Activated CD8-positive, alpha-beta memory T cell treated with anti-CD3 and anti-CD28 coated beads for 24 hours (primary cell): Measurements from ENCODE around the gene NEB.
"Not testable (repeated sequence)": the region's sequence is repeated elsewhere in the genome, so short reads cannot be mapped to it uniquely, and the experiment has no call there.

ENCODE experiments used
- DNase-seq: peaks from one replicate; pipeline ENCODE4 v3.0.0-alpha.2; 2020

Gene NEB

DNA sequence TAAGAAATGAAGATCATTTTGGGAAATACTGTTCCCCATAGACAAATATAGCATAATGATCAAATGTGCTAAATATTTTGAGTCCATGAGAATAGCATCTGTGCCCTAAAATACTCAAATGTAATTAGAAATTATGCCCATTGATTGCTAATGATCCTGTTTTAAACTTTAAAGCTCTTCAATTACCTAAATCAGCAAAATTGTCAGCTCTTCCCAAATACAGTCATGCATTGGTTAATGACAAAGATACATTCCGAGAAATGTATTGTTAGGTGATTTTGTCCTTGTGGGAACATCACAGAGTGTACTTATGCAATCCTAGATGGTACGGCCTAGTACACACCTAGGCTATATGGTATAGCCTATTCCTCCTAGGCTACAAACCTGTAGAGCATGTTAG is 89.7 kb downstream of the NEB start:
- no peak for DNase-seq

DNA sequence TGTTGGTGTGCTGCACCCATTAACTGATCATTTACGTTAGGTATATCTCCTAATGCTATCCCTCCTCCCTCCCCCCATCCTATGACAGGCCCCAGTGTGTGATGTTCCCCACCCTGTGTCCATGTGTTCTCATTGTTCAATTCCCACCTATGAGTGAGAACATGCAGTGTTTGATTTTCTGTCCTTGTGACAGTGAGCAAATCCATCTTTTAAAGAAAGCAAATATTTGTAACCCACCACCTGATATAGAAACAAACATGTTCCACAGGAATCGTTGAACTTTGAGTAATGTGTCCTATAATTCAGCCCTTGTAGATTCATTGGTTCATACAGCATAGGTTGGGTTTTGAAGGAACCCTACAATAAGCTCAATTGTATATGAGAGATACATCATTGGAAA is 92.4 kb downstream of the NEB start:
- not testable (repeated sequence) for DNase-seq

- DNase-seq, result no peak
Measured at GRCh38 chr2:151640087-151640486, 94.2 kb downstream of the NEB start.

- DNase-seq, result no peak
Measured at GRCh38 chr2:151638990-151639389, 95.3 kb downstream of the NEB start.

DNA sequence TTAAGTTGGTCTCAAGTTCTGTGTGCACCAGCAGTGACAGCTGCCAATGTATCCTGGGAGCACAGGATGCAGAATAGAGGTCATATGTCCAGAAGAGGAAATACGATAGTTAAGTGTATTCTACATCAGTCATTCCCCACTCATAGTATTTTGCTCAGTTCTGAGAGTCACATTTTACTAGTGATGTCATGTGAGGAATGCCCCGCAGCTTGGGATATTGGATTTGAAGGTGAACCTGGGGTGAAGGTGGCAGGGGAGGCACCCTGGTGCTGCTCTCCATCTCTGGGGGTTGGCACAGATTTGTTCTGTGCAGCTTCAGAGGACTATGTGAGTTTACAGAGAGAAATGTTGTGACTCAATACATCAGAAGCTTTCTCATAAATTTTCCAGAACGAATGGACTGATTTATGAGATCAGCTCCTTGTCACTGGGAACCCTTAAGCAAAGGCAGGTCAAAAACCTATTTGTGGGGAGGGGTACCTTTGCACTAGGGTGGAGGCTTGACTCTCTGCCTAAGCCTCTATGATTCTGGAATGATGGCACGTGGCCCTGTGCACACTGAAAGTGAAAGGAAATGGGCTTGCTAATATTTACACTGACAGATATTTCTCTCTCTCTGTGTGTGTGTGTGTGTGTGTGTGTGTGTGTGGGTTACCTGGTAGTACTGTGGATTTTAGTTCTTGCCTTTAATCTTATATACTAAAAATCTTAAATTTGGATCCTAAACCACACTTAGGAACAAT is 95.9 kb downstream of the NEB start:
- DNase-seq, result peak; percentile 62

DNA sequence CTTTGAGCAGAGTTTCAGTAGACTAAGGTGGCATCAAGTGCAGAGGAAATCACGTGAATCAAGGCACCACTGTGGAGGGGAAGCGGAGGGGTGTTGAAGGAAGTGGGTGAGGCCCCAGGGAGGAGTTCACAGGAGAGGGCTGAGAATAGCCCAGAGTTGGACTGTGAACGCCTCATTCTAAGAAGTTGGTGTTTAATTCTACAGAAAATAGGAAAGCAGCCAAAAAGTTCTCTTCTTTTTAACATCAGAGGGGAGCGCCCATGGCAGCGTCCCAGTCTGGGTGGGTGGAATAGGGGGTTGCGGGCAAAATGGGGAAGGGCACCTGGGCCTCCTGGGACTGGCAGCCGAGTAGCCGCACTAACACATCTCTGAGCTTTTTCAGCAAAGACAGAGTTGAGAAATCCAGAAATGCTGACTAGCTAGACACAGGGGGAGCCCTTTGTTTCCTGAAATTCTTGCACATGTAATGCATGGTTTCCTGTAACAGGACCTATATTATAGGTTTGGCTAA is 97.0 kb downstream of the NEB start:
- DNase-seq, result peak; percentile 72

DNA sequence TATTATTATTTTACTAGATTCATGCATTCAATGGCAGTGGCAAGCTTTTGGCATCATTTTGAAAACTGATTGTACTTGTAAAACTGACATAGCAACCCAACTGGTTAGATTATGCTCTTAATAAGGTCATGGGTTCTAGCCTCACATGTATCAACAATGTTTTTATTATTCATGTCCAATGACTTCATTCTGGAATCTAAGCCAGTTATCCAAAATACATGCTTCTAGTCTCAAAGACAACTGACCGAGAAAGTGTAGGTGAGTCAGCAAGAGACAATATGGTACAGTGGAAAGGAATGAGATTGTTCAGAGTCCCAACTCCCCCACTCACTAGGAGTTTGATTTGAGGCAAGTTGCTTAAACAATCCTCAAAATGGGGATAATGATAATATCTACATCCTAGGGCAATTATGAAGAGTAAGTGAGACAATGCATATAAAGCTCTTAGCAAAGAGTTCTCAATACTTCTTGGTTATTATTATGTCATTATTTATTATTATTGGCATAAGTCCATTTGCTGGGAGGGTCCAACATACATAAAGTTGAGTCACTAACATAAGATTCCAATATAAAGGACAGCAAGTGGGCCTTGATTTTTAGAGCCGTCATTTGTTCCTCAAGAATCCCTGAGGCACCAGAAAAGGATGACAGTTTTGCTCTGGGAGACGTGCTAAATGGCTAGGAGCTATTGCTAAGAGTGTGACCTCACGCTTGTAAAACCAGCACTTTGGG is 99.4 kb downstream of the NEB start:
- no peak for DNase-seq

- DNase-seq, result no peak
Measured at GRCh38 chr2:151632993-151633565, 101.2 kb downstream of the NEB start.

DNA sequence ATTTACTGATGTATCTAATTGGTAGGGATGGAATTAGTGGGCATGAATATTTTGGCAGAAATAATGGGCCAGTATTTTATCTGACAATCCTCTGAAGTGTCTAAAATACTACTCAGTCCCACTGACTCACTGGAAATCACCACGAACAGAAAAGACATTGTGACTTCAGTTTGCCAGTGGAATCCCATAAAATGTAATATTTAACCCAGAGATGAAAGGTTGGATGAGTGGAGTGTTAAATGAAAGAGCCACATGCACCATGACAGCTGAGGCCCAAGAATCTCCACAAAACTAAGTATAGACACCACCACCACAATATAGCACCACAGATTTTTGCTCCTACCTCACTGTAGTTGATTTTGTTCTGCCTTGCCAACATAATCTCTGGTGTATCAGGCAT is 103.9 kb downstream of the NEB start:
- no peak for DNase-seq

DNA sequence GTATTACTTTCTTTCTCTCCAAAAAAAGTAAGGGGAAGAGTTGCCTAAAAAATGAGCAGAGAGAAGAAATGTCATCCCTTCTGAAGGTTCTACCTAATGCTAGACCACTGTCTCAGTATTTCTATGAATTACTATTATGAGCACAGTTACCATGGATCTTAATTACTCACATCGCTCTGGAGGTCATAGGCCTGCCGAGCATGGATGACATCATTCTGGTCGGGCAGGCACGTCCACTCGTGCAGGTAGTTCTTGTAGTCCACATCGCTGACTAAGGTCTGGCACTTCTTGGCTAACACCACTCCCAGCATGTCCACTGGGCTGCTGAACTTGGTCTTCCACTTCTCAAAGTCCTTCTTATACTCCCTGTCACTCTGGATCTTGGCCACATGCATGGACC is 106.9 kb downstream of the NEB start:
- DNase-seq, result no peak

DNA sequence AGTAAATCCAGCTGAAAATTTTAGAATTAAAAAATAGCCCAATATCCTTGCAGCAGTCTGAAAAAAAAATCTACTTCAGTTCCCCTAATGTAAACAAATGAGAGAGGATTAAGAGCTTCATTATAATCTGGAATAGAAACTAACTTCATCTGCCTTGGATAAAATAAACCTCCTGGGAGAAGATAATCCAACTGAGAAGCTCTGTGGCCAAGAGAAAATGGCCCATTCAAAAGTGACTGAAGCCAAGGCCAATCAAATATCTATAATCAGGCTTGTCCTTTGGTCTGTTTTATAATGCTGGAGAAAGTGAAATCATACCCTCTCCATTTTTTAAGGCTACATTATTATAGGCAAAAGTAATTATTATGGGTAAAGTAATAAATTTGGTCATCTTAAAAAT is 110.0 kb downstream of the NEB start:
- DNase-seq, result no peak

DNA sequence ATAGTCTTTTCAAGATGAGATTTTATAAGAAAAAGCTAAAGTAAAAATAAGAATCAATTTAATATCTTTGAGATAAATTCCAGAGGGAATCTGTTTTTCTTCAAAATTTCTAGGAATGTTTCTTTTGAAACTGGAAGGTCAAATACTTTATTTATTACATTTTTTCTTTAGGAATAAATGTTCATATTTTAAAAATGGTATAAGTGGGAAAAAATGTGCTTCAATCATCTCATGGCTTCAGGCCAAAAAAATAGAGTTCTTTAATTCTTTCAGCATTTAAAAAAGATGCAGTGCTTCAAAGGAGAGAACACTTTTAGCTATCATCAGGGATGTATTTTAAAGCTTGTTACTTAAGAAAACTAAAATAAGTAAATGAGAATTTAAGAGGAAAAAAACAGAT is 110.6 kb downstream of the NEB start:
- DNase-seq, result no peak

DNA sequence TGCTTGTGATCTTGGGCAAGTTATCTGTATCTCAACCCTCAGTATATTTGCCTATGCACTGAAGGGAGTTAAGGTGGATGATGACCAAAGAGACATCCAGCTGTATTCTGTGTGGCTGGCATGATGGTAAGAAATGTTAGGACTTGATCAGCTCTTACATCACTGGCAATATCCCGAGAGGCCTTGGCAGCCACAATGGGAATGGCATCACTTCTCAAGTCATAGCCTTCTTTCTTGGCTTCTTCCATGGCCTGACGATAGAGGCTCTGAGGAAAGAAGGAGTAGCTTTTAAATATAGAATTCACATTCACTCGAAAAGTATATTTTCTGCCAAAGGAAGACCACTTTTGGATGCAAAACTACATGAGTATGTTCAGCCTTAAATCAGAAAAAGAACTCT is 113.5 kb downstream of the NEB start:
- DNase-seq, result no peak

DNA sequence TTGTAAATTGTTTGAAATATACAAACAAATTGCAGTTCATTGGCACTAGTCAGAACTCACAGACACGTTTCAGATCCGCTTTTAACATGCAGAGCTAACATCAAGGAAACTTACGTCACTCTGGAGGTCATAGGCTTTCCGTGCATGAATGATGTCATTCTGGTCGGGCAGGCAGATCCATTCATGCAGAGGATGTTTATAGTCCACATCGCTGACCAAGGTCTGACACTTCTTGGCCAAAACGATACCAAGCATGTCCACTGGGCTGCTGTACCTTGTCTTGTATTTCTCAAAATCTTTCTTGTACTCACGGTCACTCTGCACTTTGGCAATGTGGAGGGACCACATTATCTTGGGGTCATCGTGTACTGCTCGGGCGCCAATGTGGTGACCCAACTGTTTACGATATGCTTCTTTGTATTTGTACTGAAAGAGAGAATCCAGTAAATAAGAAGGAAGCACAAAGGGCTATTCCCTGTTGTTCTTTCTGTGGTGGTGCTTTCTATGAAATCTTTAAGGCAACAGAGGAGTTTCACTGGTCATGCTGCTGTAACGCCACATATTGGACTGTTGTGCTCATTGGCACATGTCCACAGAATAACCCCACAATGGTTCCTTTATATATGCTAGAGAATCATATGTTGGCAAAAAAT is 114.8 kb downstream of the NEB start:
- DNase-seq, result no peak

GRCh38 chr2:151616760-151617339 is 117.4 kb downstream of the NEB start:
- no peak for DNase-seq

DNA sequence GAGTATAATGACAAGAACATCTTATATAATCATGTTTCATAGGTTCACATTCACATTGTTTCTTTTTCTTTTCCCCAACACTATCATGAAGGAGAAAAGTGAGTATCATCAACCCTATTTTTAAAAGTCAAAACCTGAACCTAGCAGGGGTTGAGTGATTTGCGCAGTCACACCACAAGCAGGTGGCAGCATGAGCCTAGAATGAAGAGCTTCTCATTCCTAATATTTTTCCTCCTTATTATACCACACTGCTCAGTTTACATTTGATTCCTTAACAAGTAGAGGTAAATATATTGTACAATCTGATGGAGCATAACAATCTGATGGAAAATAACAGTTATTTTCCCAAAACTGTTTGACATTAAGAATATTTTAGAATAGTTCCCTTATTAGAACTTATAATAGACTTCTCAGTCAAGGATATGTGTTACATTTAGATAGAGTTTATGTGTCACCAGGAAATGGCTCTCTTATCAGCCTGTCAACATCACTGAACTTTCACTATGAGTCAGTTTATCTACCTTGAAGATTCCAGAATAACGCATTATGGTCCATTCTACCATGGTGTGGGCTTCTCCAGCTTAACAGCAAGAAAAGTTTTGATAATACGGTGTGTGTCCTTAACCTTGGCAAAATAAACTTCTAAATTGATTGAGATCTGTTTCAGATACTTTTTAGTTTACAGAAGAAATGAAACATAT is 119.5 kb downstream of the NEB start:
- DNase-seq, result no peak

GRCh38 chr2:151614159-151614558 is 120.1 kb downstream of the NEB start:
- DNase-seq, result no peak

DNA sequence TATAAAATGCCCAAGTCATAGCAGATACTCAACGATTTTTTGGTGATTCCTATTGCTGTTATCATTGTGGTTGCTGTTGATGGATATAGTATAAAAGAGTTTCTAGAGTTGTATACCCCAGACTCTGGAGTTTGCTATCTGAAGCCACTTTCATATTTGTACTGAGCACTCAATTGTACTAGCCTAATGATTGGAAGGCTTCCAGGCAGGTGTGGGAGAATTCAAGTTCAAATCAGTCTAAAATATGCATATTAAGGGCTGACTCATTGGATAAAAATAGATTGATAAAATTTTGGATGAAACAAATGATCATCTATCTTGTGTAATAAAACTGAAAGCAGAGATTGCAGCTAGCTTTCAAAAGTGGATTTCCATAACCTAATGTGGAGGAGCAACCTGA is 122.9 kb downstream of the NEB start:
- no peak for DNase-seq

DNA sequence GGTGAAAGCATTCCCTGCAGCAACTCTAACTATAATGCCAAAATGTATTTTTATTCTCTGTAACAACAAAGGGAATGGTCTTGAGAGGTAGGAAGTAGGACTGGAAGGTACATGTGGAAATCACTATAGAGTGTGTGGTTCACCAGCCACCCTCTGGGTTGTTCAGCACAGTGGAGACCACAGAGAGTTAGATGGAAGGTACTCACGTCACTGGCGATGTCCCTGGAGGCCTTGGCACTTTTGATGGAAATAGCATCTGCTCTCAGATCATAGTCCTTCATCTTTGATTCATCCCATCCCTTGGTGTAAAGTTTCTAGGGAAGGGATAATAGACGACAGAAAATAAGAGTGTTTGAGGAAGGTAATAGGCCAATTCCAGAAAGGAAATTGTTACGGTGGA is 124.0 kb downstream of the NEB start:
- no peak for DNase-seq

DNA sequence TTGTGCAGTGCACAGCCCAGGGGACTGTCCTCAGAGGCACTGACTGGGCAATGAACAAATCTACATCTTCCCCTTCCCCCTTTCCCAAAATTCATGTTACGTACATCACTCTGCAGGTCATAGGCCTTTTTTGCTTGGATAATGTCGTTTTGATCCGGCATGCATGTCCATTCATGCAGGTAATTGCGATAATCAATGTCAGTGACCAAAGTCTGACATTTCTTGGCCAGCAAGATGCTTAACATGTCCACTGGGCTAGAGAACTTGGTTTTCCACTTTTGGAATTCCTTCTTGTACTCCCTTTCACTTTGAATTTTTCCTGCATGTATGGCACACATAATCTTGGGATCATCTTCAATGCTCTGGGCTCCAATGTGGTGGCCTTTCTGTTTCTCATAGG is 124.6 kb downstream of the NEB start:
- no peak for DNase-seq

DNA sequence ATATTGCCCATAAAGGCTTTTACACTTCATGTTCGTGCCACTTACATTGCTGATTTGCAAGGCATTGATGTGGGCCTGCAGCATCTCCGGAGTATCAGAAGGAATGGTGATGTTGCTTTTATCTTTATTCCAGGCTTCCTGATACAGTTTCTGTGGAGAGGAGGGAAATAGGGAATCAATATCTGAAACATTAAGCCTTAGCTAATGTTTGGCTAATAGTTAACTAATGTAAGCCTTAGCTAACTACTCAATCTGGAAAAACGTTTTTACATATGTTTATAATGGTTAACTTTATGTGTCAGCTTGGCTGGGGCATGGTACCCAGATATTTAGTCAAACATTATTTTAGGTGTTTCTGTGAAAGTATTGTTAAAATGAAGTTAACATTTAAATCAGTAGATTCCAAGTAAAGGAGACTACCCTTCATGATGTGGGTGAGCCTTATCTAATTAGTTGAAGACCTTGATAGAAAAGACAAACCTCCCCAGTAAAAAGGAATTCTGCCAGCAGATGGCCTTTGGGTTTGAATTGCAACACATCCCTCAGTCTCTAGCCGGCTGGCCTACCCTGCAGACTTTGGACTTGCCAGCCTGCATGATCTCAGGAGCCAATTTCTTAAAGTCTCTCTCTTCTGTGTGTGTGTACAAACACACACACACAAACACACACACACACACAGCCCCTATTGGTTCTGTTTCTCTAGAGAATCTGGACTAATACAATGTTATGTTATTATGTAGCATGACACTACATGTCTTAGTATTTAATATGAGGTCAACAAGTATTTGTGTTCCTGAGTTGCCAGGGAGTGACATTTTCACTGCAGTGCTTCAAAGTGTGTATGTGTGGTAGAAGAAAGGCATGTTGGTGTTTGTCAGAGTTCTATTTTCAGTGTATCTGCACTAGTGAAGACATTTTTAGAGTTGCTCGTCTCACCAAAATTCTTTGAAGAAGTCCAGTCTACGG is 126.5 kb downstream of the NEB start:
- not testable (repeated sequence) for DNase-seq
